ENCODE measurements around the gene SIGLEC1.

SIGLEC1 gene

GRCh38 chr20:3679749-3680700 lies 32.4 kb downstream of the SIGLEC1 start:
- H3K4me3 ChIP-seq (ENCODE audit: low read depth, low read length) = peak overlapping the region; percentile 48
- in situ Hi-C loops (cut with HindIII; ENCODE audit: low sequenced_read_pairs) = no loop called here
- TF ChIP-seq, protein P1, sequence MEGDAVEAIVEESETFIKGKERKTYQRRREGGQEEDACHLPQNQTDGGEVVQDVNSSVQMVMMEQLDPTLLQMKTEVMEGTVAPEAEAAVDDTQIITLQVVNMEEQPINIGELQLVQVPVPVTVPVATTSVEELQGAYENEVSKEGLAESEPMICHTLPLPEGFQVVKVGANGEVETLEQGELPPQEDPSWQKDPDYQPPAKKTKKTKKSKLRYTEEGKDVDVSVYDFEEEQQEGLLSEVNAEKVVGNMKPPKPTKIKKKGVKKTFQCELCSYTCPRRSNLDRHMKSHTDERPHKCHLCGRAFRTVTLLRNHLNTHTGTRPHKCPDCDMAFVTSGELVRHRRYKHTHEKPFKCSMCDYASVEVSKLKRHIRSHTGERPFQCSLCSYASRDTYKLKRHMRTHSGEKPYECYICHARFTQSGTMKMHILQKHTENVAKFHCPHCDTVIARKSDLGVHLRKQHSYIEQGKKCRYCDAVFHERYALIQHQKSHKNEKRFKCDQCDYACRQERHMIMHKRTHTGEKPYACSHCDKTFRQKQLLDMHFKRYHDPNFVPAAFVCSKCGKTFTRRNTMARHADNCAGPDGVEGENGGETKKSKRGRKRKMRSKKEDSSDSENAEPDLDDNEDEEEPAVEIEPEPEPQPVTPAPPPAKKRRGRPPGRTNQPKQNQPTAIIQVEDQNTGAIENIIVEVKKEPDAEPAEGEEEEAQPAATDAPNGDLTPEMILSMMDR (IDR thresholded peaks at IDR 0.05; ENCODE audit: low read depth, low read length, missing control alignments) = no peak
- peak; percentile 33 for DNase-seq (ENCODE audit: low read depth)

DNA sequence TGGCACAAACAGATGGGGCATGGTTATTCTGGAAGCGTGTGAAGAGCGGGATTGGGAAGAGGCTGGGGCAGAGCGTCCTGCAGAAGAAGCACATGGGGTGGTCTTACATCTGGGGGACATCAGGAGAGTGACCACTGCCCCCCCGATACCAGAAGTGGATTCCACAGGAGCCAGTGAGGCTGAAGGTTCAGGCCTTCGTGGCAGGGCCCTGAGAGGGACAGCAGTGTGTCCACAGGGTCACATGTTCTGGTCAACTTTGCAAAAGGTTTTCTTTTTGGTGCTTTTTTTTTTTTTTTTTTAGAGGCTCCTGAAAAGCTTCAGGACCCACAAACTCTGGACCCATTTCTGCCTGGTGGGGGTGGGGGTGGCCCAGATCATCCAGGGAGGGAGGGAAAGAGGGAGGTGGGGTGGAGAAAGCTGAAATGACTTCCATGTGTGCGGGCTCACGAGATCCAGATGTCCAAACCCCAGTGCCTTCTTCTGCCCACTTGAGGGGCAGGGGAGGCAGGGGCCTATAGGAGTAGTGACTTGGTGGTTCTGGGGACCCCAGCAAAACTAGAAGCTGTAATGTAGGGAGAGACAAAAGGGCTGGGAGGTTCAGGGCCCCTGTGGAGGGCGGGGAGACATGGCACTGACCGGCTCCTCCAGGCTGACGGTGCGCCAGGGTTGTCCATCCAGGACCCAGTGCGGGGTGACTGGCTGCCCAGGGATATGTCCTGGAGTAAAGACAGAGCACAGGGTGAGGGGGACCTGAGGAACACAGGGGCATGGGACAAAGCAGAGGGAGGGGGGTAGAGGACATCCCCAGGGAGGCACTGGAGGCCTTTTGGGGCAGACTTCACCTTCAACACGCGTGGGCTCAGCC lies 33.3 kb downstream of the SIGLEC1 start:
- DNase-seq (ENCODE audit: low read depth) = no peak
- H3K4me3 ChIP-seq (ENCODE audit: low read depth, low read length) = no peak overlapping the region
- in situ Hi-C loops (cut with HindIII; ENCODE audit: low sequenced_read_pairs) = no loop called here
- TF ChIP-seq, protein P1 (IDR thresholded peaks at IDR 0.05; ENCODE audit: low read depth, low read length, missing control alignments) = no peak

DNA sequence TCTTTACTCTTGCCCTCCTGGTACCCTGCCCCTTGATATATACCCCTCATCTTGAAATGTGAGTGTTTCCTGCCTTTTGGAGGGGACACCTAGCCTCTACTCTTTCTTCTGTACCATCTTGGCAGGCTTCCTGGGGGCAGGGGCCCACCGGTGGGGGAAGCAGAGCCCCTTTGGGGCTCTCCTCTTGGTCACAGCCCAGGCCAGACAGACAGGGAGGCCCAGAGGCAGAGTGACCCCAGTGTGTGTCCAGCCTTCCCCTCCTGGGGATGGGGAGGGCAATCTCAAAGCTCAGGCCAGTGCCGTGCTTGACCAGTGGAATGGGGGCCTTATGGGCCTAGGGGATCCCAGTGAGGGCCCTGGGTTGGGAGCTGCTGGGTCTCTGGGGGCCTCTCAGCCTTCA lies 34.2 kb downstream of the SIGLEC1 start:
- DNase-seq (ENCODE audit: low read depth) = no peak
- no peak overlapping the region for H3K4me3 ChIP-seq (ENCODE audit: low read depth, low read length)
- in situ Hi-C loops (cut with HindIII; ENCODE audit: low sequenced_read_pairs) = no loop called here
- TF ChIP-seq, protein P1 (IDR thresholded peaks at IDR 0.05; ENCODE audit: low read depth, low read length, missing control alignments) = no peak

DNA sequence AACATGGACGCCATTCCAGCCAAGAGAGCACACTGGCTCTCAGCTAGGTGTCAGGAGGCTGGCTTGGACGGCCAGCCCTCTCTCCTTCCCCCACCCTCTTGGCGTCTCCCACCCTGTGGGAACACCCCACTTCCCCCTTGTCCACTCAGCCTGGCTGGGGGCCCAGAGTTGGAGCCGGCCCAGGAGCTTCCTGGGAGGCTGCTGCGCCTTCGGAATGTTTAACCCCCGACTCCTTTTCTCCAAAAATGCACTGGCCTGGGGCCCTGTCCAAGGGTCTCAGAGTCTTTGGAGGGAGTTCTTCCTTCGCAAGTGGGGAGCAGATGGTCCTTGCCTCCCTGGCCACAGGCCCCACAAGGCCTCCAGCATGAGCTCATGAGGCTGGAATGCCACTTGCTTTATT lies 34.7 kb downstream of the SIGLEC1 start:
- H3K4me3 ChIP-seq (ENCODE audit: low read depth, low read length) = no peak overlapping the region
- TF ChIP-seq, protein P1 (IDR thresholded peaks at IDR 0.05; ENCODE audit: low read depth, low read length, missing control alignments) = no peak
- DNase-seq (ENCODE audit: low read depth) = peak; percentile 16
- in situ Hi-C loops (cut with HindIII; ENCODE audit: low sequenced_read_pairs) = no loop called here

DNA sequence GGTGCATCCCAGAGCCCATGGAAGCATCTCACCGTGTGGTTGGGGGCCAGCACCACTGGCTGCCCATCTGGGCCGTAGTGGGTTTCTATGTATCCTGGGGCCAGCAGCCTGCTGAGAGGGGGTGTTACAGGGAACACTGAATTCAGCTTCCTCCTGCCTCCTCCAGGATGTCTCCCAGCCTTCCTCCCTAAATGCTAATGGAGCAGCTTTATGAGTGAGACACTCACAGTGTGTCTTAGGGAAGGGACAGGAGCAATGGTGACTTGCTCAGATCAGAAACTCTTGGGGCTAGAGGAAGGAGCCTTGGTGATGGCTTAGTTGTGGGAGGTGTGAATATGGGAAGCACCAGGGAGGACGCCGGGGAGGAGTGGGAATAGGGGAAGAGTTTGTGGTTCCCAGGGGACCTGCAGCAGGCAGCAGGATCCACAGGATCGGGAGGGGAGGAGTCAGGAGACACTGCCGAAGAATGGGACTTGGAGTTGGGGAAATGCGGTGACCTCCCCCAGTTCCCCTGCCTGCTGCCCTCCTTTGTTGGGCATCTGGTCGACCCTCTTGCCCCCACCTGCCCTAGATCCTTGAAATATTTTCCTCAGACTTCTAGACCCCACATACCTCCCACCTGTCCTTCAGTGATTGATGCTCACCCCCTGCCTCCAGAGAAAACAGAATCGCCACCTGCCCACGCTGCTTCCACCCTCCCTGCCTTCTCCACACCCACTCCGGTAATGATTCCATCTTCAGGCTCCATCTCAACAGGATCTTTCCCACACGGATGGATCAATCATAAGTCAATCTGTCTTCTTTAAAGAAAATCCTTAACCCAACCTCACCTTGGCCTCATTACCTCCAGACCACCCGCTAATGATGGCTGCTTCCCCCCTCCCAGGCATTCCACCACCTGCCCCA lies 37.2 kb downstream of the SIGLEC1 start:
- in situ Hi-C loops (cut with HindIII; ENCODE audit: low sequenced_read_pairs) = no loop called here
- TF ChIP-seq, protein P1 (IDR thresholded peaks at IDR 0.05; ENCODE audit: low read depth, low read length, missing control alignments) = no peak
- no peak for DNase-seq (ENCODE audit: low read depth)
- no peak overlapping the region for H3K4me3 ChIP-seq (ENCODE audit: low read depth, low read length)
